HL-60 (cell line): ENCODE data around the gene SF3B2.

ENCODE experiments used
- DNase-seq, 2 experiments: peaks; one replicate each; pipeline ENCODE4 v3.0.0-alpha.2; 2010 to 2020; ENCODE audit warnings: low read depth in 1 of 2, low spot score in 1 of 2
- H3K27ac ChIP-seq: fragments of 250-450 bp; sonication (Bioruptor Pico); replicated peaks from 2 replicates; pipeline ENCODE4 v1.5.1; 2020; ENCODE audit warnings: mild to moderate bottlenecking, moderate library complexity
- H3K27me3 ChIP-seq: fragments of 250-450 bp; sonication (Bioruptor Pico); 2 replicates; pipeline ENCODE4 v1.5.1; 2021; ENCODE audit warnings: mild to moderate bottlenecking, moderate library complexity; ENCODE audit not compliant: insufficient read depth, poor library complexity, severe bottlenecking
- H3K4me3 ChIP-seq: replicated peaks from 2 replicates; pipeline ENCODE4 v1.5.1; 2011; ENCODE audit warnings: mild to moderate bottlenecking, control low read depth, low read length; ENCODE audit not compliant: insufficient read depth
- CTCF ChIP-seq: IDR thresholded peaks from one replicate; pipeline ENCODE4 v1.5.1; 2011; ENCODE audit warnings: low read length, control low read depth, inconsistent platforms; ENCODE audit not compliant: insufficient read depth
- GABPA ChIP-seq: IDR thresholded peaks from 2 replicates; pipeline ENCODE4 v1.6.1; 2012; ENCODE audit warnings: low read depth
- POLR2AphosphoS5 ChIP-seq: IDR thresholded peaks from 2 replicates; pipeline ENCODE4 v1.6.1; 2012; ENCODE audit warnings: low read depth
- SPI1 ChIP-seq: IDR thresholded peaks from 2 replicates; pipeline ENCODE4 v1.6.1; 2012; ENCODE audit warnings: low read depth, mild to moderate bottlenecking, borderline replicate concordance
- TF ChIP-seq, protein P1 (sequence below): IDR thresholded peaks from 2 replicates; pipeline ENCODE4 v1.6.1; 2012; ENCODE audit warnings: low read depth; ENCODE audit not compliant: insufficient replicate concordance

SF3B2 gene

GRCh38 chr11:66015454-66015881 lies 36.7 kb upstream of the SF3B2 start:
- no peak for DNase-seq
- no peak for TF ChIP-seq CTCF
- TF ChIP-seq POLR2AphosphoS5: no peak
- no peak for TF ChIP-seq GABPA
- TF ChIP-seq, protein P1, sequence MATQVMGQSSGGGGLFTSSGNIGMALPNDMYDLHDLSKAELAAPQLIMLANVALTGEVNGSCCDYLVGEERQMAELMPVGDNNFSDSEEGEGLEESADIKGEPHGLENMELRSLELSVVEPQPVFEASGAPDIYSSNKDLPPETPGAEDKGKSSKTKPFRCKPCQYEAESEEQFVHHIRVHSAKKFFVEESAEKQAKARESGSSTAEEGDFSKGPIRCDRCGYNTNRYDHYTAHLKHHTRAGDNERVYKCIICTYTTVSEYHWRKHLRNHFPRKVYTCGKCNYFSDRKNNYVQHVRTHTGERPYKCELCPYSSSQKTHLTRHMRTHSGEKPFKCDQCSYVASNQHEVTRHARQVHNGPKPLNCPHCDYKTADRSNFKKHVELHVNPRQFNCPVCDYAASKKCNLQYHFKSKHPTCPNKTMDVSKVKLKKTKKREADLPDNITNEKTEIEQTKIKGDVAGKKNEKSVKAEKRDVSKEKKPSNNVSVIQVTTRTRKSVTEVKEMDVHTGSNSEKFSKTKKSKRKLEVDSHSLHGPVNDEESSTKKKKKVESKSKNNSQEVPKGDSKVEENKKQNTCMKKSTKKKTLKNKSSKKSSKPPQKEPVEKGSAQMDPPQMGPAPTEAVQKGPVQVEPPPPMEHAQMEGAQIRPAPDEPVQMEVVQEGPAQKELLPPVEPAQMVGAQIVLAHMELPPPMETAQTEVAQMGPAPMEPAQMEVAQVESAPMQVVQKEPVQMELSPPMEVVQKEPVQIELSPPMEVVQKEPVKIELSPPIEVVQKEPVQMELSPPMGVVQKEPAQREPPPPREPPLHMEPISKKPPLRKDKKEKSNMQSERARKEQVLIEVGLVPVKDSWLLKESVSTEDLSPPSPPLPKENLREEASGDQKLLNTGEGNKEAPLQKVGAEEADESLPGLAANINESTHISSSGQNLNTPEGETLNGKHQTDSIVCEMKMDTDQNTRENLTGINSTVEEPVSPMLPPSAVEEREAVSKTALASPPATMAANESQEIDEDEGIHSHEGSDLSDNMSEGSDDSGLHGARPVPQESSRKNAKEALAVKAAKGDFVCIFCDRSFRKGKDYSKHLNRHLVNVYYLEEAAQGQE: no peak
- TF ChIP-seq SPI1: no peak
- Histone ChIP-seq H3K27me3 (peaks cover 9% of the 10 kb centered on the region), H3K27ac (no peak overlapping the region), H3K4me3 (no peak overlapping the region)

DNA sequence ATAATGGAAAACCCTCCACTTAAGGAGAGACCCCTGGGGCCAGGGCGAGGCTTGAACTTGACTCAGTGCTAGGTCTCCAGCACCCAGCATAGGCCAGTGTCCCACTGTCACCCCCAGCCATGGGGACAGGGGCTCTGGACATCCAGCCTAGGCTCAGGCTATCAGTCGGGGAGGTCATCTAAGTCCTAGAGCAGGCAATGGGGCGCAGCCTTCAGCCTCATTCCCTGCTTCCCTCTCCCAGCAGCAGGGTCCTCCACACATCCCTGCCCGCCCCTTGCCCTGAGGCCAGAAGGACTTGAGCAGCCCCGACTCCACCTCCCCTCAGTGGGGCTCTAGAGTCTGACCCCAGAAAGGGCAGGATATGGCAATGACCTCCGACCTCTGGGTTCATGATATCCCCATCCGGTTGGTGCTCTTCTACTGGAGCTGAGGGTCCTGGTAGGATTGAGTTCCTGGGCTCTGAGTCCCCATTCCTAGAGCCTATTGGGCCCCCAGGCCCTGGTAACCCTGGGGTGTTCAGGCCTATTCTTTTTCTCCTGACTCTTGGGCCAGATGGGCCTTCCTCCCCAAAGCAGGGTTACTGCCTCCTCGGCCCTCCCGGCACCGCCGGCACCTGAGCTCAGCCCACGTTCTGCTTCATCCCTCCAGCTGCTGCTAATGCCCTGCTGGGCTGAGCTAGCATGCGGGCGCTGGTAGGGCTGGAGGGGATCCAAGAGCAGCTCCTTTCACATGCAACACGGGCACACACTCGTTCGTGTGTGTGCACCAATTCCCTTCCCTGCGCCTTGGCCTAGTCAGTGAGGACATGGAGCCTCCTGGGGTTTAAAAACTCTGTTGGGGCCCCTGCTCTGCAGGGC lies 36.0 kb upstream of the SF3B2 start:
- Histone ChIP-seq H3K27me3 (peaks cover 9% of the 10 kb centered on the region), H3K4me3 (no peak overlapping the region), H3K27ac (no peak overlapping the region)
- no peak for TF ChIP-seq SPI1
- DNase-seq: no peak

GRCh38 chr11:66016793-66017177 lies 35.4 kb upstream of the SF3B2 start:
- no peak overlapping the region for H3K4me3 ChIP-seq
- TF ChIP-seq SPI1 (no peak), GABPA (no peak), CTCF (no peak), POLR2AphosphoS5 (no peak)
- TF ChIP-seq, protein P1: no peak
- H3K27ac ChIP-seq: no peak overlapping the region
- no peak for DNase-seq
- H3K27me3 ChIP-seq: peaks cover 5% of the 10 kb centered on the region

DNA sequence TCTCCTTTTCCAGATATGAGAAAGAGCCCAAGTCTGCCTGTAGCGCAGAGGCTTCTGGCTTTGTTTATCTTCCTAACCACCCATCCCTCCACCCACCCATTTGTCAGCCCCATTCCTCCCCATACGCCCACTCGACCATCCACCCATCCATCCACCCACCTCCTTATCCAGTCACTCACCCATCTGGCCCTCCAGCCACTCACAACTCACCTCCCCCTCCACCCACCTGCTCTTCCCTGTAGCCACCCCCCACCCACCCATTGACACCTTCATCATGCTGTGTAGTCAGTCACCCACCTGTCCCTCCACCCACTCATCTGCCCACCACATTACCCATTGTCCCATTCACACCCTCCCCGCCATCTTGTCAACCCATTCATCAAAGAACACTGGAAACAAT lies 34.8 kb upstream of the SF3B2 start:
- TF ChIP-seq SPI1 (no peak), CTCF (no peak), POLR2AphosphoS5 (no peak)
- TF ChIP-seq, protein P1: no peak
- H3K4me3 ChIP-seq: no peak overlapping the region
- no peak overlapping the region for H3K27ac ChIP-seq
- DNase-seq: no peak
- H3K27me3 ChIP-seq: peaks cover under 1% of the 10 kb centered on the region
